Measurements from ENCODE around the gene SLC25A4.
"Not testable (repeated sequence)": the region's sequence is repeated elsewhere in the genome, so short reads cannot be mapped to it uniquely, and the experiment has no call there.

- TF ChIP-seq, protein P1, sequence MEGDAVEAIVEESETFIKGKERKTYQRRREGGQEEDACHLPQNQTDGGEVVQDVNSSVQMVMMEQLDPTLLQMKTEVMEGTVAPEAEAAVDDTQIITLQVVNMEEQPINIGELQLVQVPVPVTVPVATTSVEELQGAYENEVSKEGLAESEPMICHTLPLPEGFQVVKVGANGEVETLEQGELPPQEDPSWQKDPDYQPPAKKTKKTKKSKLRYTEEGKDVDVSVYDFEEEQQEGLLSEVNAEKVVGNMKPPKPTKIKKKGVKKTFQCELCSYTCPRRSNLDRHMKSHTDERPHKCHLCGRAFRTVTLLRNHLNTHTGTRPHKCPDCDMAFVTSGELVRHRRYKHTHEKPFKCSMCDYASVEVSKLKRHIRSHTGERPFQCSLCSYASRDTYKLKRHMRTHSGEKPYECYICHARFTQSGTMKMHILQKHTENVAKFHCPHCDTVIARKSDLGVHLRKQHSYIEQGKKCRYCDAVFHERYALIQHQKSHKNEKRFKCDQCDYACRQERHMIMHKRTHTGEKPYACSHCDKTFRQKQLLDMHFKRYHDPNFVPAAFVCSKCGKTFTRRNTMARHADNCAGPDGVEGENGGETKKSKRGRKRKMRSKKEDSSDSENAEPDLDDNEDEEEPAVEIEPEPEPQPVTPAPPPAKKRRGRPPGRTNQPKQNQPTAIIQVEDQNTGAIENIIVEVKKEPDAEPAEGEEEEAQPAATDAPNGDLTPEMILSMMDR (tag by site-specific recombination; IDR thresholded peaks at IDR 0.05), result not testable (repeated sequence)
- TF ChIP-seq PATZ1 (tag by site-specific recombination; IDR thresholded peaks at IDR 0.05); ZNF514 (tag by site-specific recombination; IDR thresholded peaks at IDR 0.05); ZNF664 (tag by site-specific recombination; IDR thresholded peaks at IDR 0.05); ZNF292 (tag by site-specific recombination; IDR thresholded peaks at IDR 0.05; ENCODE audit: borderline replicate concordance, low read depth); ZNF114 (tag by site-specific recombination; IDR thresholded peaks at IDR 0.05); ZNF623 (tag by site-specific recombination; IDR thresholded peaks at IDR 0.05); ZNF670 (tag by site-specific recombination; IDR thresholded peaks at IDR 0.05; ENCODE audit: low read depth); TCF7L2 (IDR thresholded peaks at IDR 0.05; ENCODE audit: borderline replicate concordance, low read depth, low read length); HIC1 (tag by site-specific recombination; IDR thresholded peaks at IDR 0.05); ZBTB10 (tag by site-specific recombination; IDR thresholded peaks at IDR 0.05): not testable (repeated sequence)
Measured at GRCh38 chr4:185107574-185107973, 35.5 kb upstream of the SLC25A4 start.
